Stimulated activated CD8-positive, alpha-beta memory T cell treated with anti-CD3 and anti-CD28 coated beads, Interleukin-7, amount 100 ng/mL, for 48 hours (primary cell): ENCODE data around the gene LRP1B.

Experiments
- DNase-seq, 2 donors: peaks; one replicate each; pipeline ENCODE4 v3.0.0-alpha.2; 2020; ENCODE audit warnings: low read depth in 1 of 2; ENCODE audit errors: extremely low read depth in 1 of 2

The LRP1B gene

GRCh38 chr2:141062443-141062842 lies 1068.4 kb downstream of the LRP1B start:
- DNase-seq = no peak

- no peak for DNase-seq
Measured at GRCh38 chr2:141062031-141062430, 1068.8 kb downstream of the LRP1B start.

- no peak for DNase-seq
Measured at GRCh38 chr2:141058556-141058955, 1072.3 kb downstream of the LRP1B start.

- DNase-seq = no peak
Measured at GRCh38 chr2:141055531-141055930, 1075.3 kb downstream of the LRP1B start.

GRCh38 chr2:141048951-141049350 lies 1081.9 kb downstream of the LRP1B start:
- DNase-seq = no peak

GRCh38 chr2:141041281-141041680 lies 1089.5 kb downstream of the LRP1B start:
- DNase-seq = no peak

- DNase-seq = no peak
Measured at GRCh38 chr2:141038341-141038740, 1092.5 kb downstream of the LRP1B start.

GRCh38 chr2:141037361-141037760 lies 1093.5 kb downstream of the LRP1B start:
- no peak for DNase-seq

GRCh38 chr2:141035846-141036420 lies 1094.9 kb downstream of the LRP1B start:
- no peak for DNase-seq

- DNase-seq = no peak
Measured at GRCh38 chr2:141029428-141030078, 1101.3 kb downstream of the LRP1B start.

- no peak for DNase-seq
Measured at GRCh38 chr2:141027221-141027620, 1103.6 kb downstream of the LRP1B start.

- DNase-seq = no peak
Measured at GRCh38 chr2:141021611-141022010, 1109.2 kb downstream of the LRP1B start.

GRCh38 chr2:141021109-141021508 lies 1109.7 kb downstream of the LRP1B start:
- DNase-seq = no peak

- no peak for DNase-seq
Measured at GRCh38 chr2:141020346-141020745, 1110.5 kb downstream of the LRP1B start.

- DNase-seq = no peak
Measured at GRCh38 chr2:141015341-141016047, 1115.3 kb downstream of the LRP1B start.

GRCh38 chr2:141003967-141004657 lies 1126.7 kb downstream of the LRP1B start:
- DNase-seq = no peak

- DNase-seq = no peak
Measured at GRCh38 chr2:141001750-141002149, 1129.1 kb downstream of the LRP1B start.

GRCh38 chr2:140998577-140998976 lies 1132.2 kb downstream of the LRP1B start:
- DNase-seq = no peak

GRCh38 chr2:140998017-140998416 lies 1132.8 kb downstream of the LRP1B start:
- DNase-seq = no peak

GRCh38 chr2:140994856-140995255 lies 1136.0 kb downstream of the LRP1B start:
- no peak for DNase-seq

GRCh38 chr2:140990416-140990815 lies 1140.4 kb downstream of the LRP1B start:
- DNase-seq = no peak

- no peak for DNase-seq
Measured at GRCh38 chr2:140988597-140988996, 1142.2 kb downstream of the LRP1B start.
